Measurements from ENCODE around the gene ABL1.
"Not testable (repeated sequence)": the region's sequence is repeated elsewhere in the genome, so short reads cannot be mapped to it uniquely, and the experiment has no call there.

The ABL1 gene

GRCh38 chr9:130846487-130847305, 11.6 kb downstream of the ABL1 start:
- no peak for TF ChIP-seq ZFX (IDR thresholded peaks at IDR 0.05)
- no peak for TF ChIP-seq CTCF (conservative IDR thresholded peaks at IDR 0.05)
- H3K27ac ChIP-seq: no peak overlapping the region

- TF ChIP-seq CTCF (conservative IDR thresholded peaks at IDR 0.05) (no peak), ZFX (IDR thresholded peaks at IDR 0.05) (no peak)
- H3K27ac ChIP-seq: no peak overlapping the region
These were observed 12.5 kb downstream of the ABL1 start for GRCh38 chr9:130847306-130848217.

GRCh38 chr9:130848514-130848913, 13.5 kb downstream of the ABL1 start:
- not testable (repeated sequence) for H3K27ac ChIP-seq

GRCh38 chr9:130849356-130849755, 14.3 kb downstream of the ABL1 start:
- H3K27ac ChIP-seq: no peak overlapping the region
- no peak for TF ChIP-seq CTCF (conservative IDR thresholded peaks at IDR 0.05)
- TF ChIP-seq ZFX (IDR thresholded peaks at IDR 0.05): no peak

GRCh38 chr9:130852801-130853200, 17.7 kb downstream of the ABL1 start:
- no peak overlapping the region for H3K27ac ChIP-seq
- TF ChIP-seq CTCF (conservative IDR thresholded peaks at IDR 0.05) (no peak), ZFX (IDR thresholded peaks at IDR 0.05) (no peak)

- TF ChIP-seq ZFX (IDR thresholded peaks at IDR 0.05) (no peak), CTCF (conservative IDR thresholded peaks at IDR 0.05) (no peak)
- no peak overlapping the region for H3K27ac ChIP-seq
These were observed 19.0 kb downstream of the ABL1 start for GRCh38 chr9:130854092-130854491.

GRCh38 chr9:130854835-130855234, 19.8 kb downstream of the ABL1 start:
- H3K27ac ChIP-seq: no peak overlapping the region
- TF ChIP-seq ZFX (IDR thresholded peaks at IDR 0.05) (no peak), CTCF (conservative IDR thresholded peaks at IDR 0.05) (no peak; the same call in 1 of the 2 replicates)

All from C4-2B (cell line).